K562 (cell line): Measurements from ENCODE around the gene NUF2. TPM values are rescaled to one million over a fixed set of nuclear protein-coding genes. Genes with fewer than 3 reads are reported as not detected.

Experiments used
- ATAC-seq: fragments of 200-7000 bp; cut with Tn5 transposase; 3 replicates; pipeline ENCODE4 v1.9.1; 2020; ENCODE audit warnings: moderate library complexity
- BruUV-seq: library from RNA; stranded (reverse); fragments of 400-500 nt; replicated peaks from 2 replicates; lab custom pipeline; 2021; lab: Mats Ljungman, UMichigan
- CTCF ChIA-PET: fragments of 300-600 bp; formaldehyde crosslinking; extraction: SDS; loops from one replicate; lab custom pipeline; 2021; ENCODE audit warnings: low intra/inter-chr PET ratio; lab: Yijun Ruan, JAX
- POLR2A ChIA-PET: fragments of 300-600, 350-650 bp; sonication (Branson Sonifier 250); formaldehyde crosslinking; extraction: SDS; loops from one replicate; lab custom pipeline; 2021; ENCODE audit warnings: antibody characterized with exemption, inconsistent platforms; lab: Yijun Ruan, JAX
- DNase-seq, 4 experiments: peaks; one replicate each; pipeline versions ENCODE4 v3.0.0 to v3.0.0-alpha.2; 2011 to 2018; ENCODE audit warnings: low spot score in 3 of 4, mixed read lengths in 3 of 4; ENCODE audit errors: extremely low read depth in 1 of 4
- FAIRE-seq: peaks from 2 replicates; lab custom pipeline; 2011; peaks lifted over from hg19 to GRCh38; lab: Jason Lieb, UNC
- H2AFZ ChIP-seq: 2 replicates; pipeline ENCODE4 v1.6.0; 2011; ENCODE audit warnings: low read depth, low read length, control low read depth, inconsistent platforms
- H3K27ac ChIP-seq: fragments of 200-600 bp; 3 replicates; pipeline ENCODE4 v1.8.0; 2011; ENCODE audit warnings: low read depth, mild to moderate bottlenecking, control low read depth, inconsistent platforms, low read length, moderate library complexity, mixed read lengths; ENCODE audit errors: extremely low read depth
- H3K27me3 ChIP-seq, 2 experiments: fragments of 300-600 bp in 1 of 2; 2 replicates in 1 of 2; 3 replicates in 1 of 2; pipeline versions ENCODE4 v1.6.0 to v1.8.0; 2011; ENCODE audit warnings: inconsistent platforms in 2 of 2, low read length in 2 of 2, mild to moderate bottlenecking in 1 of 2, mixed read lengths in 1 of 2, moderate library complexity in 1 of 2; ENCODE audit not compliant: control insufficient read depth in 2 of 2, insufficient read depth in 2 of 2
- H3K36me3 ChIP-seq: fragments of 300-600 bp; 3 replicates; pipeline ENCODE4 v1.8.0; 2011; ENCODE audit warnings: mild to moderate bottlenecking, low read length, inconsistent platforms; ENCODE audit not compliant: control insufficient read depth, insufficient read depth
- H3K4me1 ChIP-seq, 2 experiments: fragments of 200-600 bp in 1 of 2; replicated peaks in 1 of 2; 2 replicates in 1 of 2; 3 replicates in 1 of 2; pipeline versions ENCODE4 v1.5.1 to v1.8.0; 2011; ENCODE audit warnings: inconsistent platforms in 2 of 2, low read length in 2 of 2, mild to moderate bottlenecking in 1 of 2, mixed read lengths in 1 of 2, moderate library complexity in 1 of 2; ENCODE audit not compliant: control insufficient read depth in 2 of 2, insufficient read depth in 2 of 2
- H3K4me2 ChIP-seq: 2 replicates; pipeline ENCODE4 v1.6.1; 2011; ENCODE audit warnings: low read length, control low read depth, inconsistent platforms, mixed read lengths; ENCODE audit not compliant: insufficient read depth
- H3K4me3 ChIP-seq: fragments of 200-600 bp; sonication (generic), shearing (Covaris generic); 2 replicates; pipeline ENCODE4 v1.5.1; 2016; ENCODE audit warnings: control low read depth, inconsistent platforms
- H3K79me2 ChIP-seq: fragments of 200-600 bp; 3 replicates; pipeline ENCODE4 v1.8.0; 2011; ENCODE audit warnings: low read length, inconsistent platforms; ENCODE audit not compliant: control insufficient read depth, insufficient read depth
- H3K9ac ChIP-seq, 2 experiments: 2 replicates each; pipeline versions ENCODE4 v1.6.0 to v1.6.1; 2011; ENCODE audit warnings: low read depth in 2 of 2, low read length in 2 of 2, control low read depth in 1 of 2, inconsistent platforms in 1 of 2, mild to moderate bottlenecking in 1 of 2, mixed read lengths in 1 of 2; ENCODE audit not compliant: insufficient read depth in 1 of 2
- H3K9me1 ChIP-seq: one replicate; pipeline ENCODE4 v1.6.0; 2011; ENCODE audit warnings: inconsistent platforms, mild to moderate bottlenecking, low read length, moderate library complexity; ENCODE audit not compliant: control insufficient read depth, insufficient read depth
- H3K9me3 ChIP-seq: replicated peaks from 2 replicates; pipeline ENCODE4 v1.5.1; 2011; ENCODE audit warnings: low read depth, low read length, inconsistent platforms; ENCODE audit not compliant: control insufficient read depth, insufficient read depth
- H4K20me1 ChIP-seq: replicated peaks from 2 replicates; pipeline ENCODE4 v1.6.1; 2011; ENCODE audit warnings: low read length, inconsistent platforms, mixed read lengths; ENCODE audit not compliant: control insufficient read depth, insufficient read depth
- CBFA2T3 ChIP-seq: fragments of 450-650 bp; IDR thresholded peaks from 2 replicates; pipeline ENCODE4 v1.6.1; 2017
- FOXM1 ChIP-seq, 2 experiments: fragments of 450-650 bp in 1 of 2; sonication (generic) in 1 of 2; formaldehyde crosslinking in 1 of 2; IDR thresholded peaks; 2 replicates each; pipeline versions ENCODE4 v1.6.1 to v1.9.0; 2017 to 2022; ENCODE audit warnings: low read depth in 2 of 2, mild to moderate bottlenecking in 2 of 2, missing genetic modification reagents in 1 of 2, moderate library complexity in 1 of 2
- GATAD2A ChIP-seq: fragments of 450-650 bp; IDR thresholded peaks from 2 replicates; pipeline ENCODE4 v1.6.1; 2017
- GTF2F1 ChIP-seq: IDR thresholded peaks from 2 replicates; pipeline ENCODE4 v1.6.1; 2011; ENCODE audit warnings: low read depth, low read length, improper control_type of control experiment
- KDM1A ChIP-seq, 2 experiments: fragments of 450-650 bp; IDR thresholded peaks; 2 replicates each; pipeline ENCODE4 v1.6.1; 2016; ENCODE audit warnings: mild to moderate bottlenecking in 2 of 2
- NFRKB ChIP-seq: fragments of 450-650 bp; IDR thresholded peaks from 2 replicates; pipeline ENCODE4 v1.6.1; 2016; ENCODE audit warnings: low read depth
- PHB ChIP-seq: fragments of 250-450 bp; sonication (Bioruptor Pico); IDR thresholded peaks from 2 replicates; pipeline ENCODE4 v1.5.0; 2021
- SMAD1 ChIP-seq: fragments of 150-350 bp; IDR thresholded peaks from 2 replicates; pipeline ENCODE4 v1.6.1; 2014; ENCODE audit warnings: low read length, low read depth; ENCODE audit not compliant: partially characterized antibody
- SRSF9 ChIP-seq: fragments of 200-400 bp; formaldehyde crosslinking; IDR thresholded peaks from 2 replicates; pipeline ENCODE4 v1.6.1; 2017; ENCODE audit warnings: low read depth, low read length, borderline replicate concordance
- ZFP1 ChIP-seq: fragments of 450-650 bp; formaldehyde crosslinking; IDR thresholded peaks from 2 replicates; pipeline ENCODE4 v1.4.0; 2020; ENCODE audit warnings: mild to moderate bottlenecking, mixed read lengths
- WGBS: fragments of 100-300 bp; shearing (Covaris generic); methylation state at CpG from one replicate; pipeline ENCODE4 v1.1.6; 2016; ENCODE audit warnings: low coverage, mixed read lengths; ENCODE audit not compliant: insufficient coverage; ENCODE audit errors: missing lambda C conversion rate; 5-methylcytosine and 5-hydroxymethylcytosine counted together
- in situ Hi-C: fragments of 300-500 bp; cut with MboI; formaldehyde crosslinking; loops from 4 replicates; pipeline ENCODE4 v1.15.0; 2018; ENCODE audit warnings: inconsistent platforms, mixed read lengths
- intact Hi-C: fragments of 100-400 bp; cut with micrococcal nuclease; formaldehyde crosslinking; loops from 2 replicates; pipeline ENCODE4 v1.14.2; 2022
- polyA plus RNA-seq, 8 experiments: library from polyadenylated mRNA; depleted of rRNA in 4 of 8; stranded (reverse) in 5 of 8; unstranded in 3 of 8; fragments of >200 nt; fragmentation: Nextera tagmentation in 2 of 8; fragmentation: Illumina TruSeq in 1 of 8; extraction: Ambion mirVana in 2 of 8; extraction: Trizol in 1 of 8; gene quantifications; 2 replicates each; pipeline versions ENCODE4 v1.2.1 to v1.2.3, GENCODE V29; 2011 to 2014; ENCODE audit warnings: inconsistent platforms in 1 of 8, missing spikeins in 1 of 8
- total RNA-seq, 7 experiments: library from RNA; depleted of rRNA in 6 of 7; stranded (reverse); fragments of >200 nt in 6 of 7; fragmentation: Illumina TruSeq in 2 of 7; extraction: Trizol in 2 of 7; gene quantifications; 2 replicates each; pipeline versions ENCODE4 v1.2.1 to v1.2.3, GENCODE V29; 2011 to 2021; ENCODE audit warnings: low replicate concordance in 1 of 7

Gene NUF2
- total and polyA plus RNA-seq, 9 of the 15 experiments (the other 6 are each of a cell fraction or from before 2014, with no cell fraction given) = 42.5 to 90.0 (median 60.3) TPM

DNA sequence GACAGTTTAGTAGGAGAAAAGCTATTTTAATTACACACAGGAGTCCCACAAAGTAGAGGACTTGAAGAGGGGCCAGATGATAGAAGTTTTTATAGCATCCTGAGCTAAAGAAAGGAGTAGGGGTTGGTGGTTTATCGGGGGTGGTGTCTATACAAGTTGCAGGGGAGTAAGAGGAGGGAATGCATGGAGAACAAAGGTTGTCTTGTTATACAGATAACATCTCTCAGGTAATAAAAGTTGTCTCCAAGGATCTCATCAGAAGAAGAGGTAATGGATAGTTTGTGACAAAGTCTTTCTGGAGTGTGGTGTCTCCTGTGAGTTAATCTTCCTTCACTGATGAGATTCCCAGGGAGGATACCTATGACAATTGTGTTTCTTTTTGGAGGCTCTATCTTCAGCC, 23.4 kb upstream of the NUF2 start:
- TF ChIP-seq NFRKB (no peak), ZFP1 (CRISPR knock-in tag) (no peak), SRSF9 (no peak), PHB (CRISPR knock-in tag) (no peak), KDM1A (IDR thresholded peaks at IDR 0.05) (no peak), GTF2F1 (no peak), CBFA2T3 (no peak), SMAD1 (no peak), FOXM1 (IDR thresholded peaks at IDR 0.05; ENCODE audit: low read depth) (no peak), FOXM1 (CRISPR knock-in tag; IDR thresholded peaks at IDR 0.05; ENCODE audit: low read depth) (no peak), GATAD2A (no peak)
- WGBS = 38% methylated on average over 1 of the region's 1 CpG
- H3K9me1 ChIP-seq = no peaks in the 10 kb centered on the region
- POLR2A ChIA-PET = no interaction called here
- no TSS peak for BruUV-seq
- no peaks in the 10 kb centered on the region for H3K27me3 ChIP-seq
- peaks cover 3% of the 10 kb centered on the region; the same call in 1 of the 3 replicates for H3K36me3 ChIP-seq
- in situ Hi-C loops = no loop called here
- H3K4me3 ChIP-seq = no peak overlapping the region
- no peak overlapping the region for H3K9ac ChIP-seq
- H4K20me1 ChIP-seq = no peaks in the 10 kb centered on the region
- no peak overlapping the region for H3K4me2 ChIP-seq
- H3K9me3 ChIP-seq = no peaks in the 10 kb centered on the region
- DNase-seq (no peak), ATAC-seq (no peak), FAIRE-seq (no peak)
- no peaks in the 10 kb centered on the region for H3K4me1 ChIP-seq
- CTCF ChIA-PET = no interaction called here
- no peak overlapping the region for H3K27ac ChIP-seq
- intact Hi-C loops = no loop called here
- no peak overlapping the region for H2AFZ ChIP-seq
- H3K79me2 ChIP-seq = no peaks in the 10 kb centered on the region
